ENCODE measurements around the gene RUNX1. TPM values are rescaled to one million over a fixed set of nuclear protein-coding genes. Genes with fewer than 3 reads are reported as not detected.

Gene RUNX1
- total RNA-seq, 1 donor from 2014 or later: 18.7 TPM

- no peak overlapping the region for H3K27ac Mint-ChIP-seq (ENCODE audit: unreplicated experiment)
- H3K4me3 Mint-ChIP-seq (ENCODE audit: unreplicated experiment): no peak overlapping the region
- peaks cover 9% of the 10 kb centered on the region for H3K4me1 Mint-ChIP-seq (ENCODE audit: unreplicated experiment)
- no peaks in the 10 kb centered on the region for H3K36me3 Mint-ChIP-seq (ENCODE audit: low read depth, unreplicated experiment)
- H3K27me3 Mint-ChIP-seq (ENCODE audit: unreplicated experiment): peaks cover 9% of the 10 kb centered on the region
- no peak for TF ChIP-seq CTCF (IDR thresholded peaks at IDR 0.05; ENCODE audit: unreplicated experiment)
- DNase-seq (ENCODE audit: low spot score): no peak
- H3K9me3 Mint-ChIP-seq (ENCODE audit: unreplicated experiment): no peaks in the 10 kb centered on the region
Measured at GRCh38 chr21:35032474-35033263, 16.4 kb downstream of the RUNX1 start.

GRCh38 chr21:35028451-35028978 is 20.6 kb downstream of the RUNX1 start:
- Mint-ChIP-seq H3K36me3 (ENCODE audit: low read depth, unreplicated experiment) (no peaks in the 10 kb centered on the region), H3K4me1 (ENCODE audit: unreplicated experiment) (peaks cover 32% of the 10 kb centered on the region), H3K27me3 (ENCODE audit: unreplicated experiment) (peaks cover 12% of the 10 kb centered on the region), H3K9me3 (ENCODE audit: unreplicated experiment) (no peaks in the 10 kb centered on the region), H3K27ac (ENCODE audit: unreplicated experiment) (no peak overlapping the region), H3K4me3 (ENCODE audit: unreplicated experiment) (no peak overlapping the region)
- DNase-seq (ENCODE audit: low spot score): no peak
- TF ChIP-seq CTCF (IDR thresholded peaks at IDR 0.05; ENCODE audit: unreplicated experiment): no peak

- no peak for TF ChIP-seq CTCF (IDR thresholded peaks at IDR 0.05; ENCODE audit: unreplicated experiment)
- H3K4me3 Mint-ChIP-seq (ENCODE audit: unreplicated experiment): no peak overlapping the region
- no peak for DNase-seq (ENCODE audit: low spot score)
- no peaks in the 10 kb centered on the region for H3K9me3 Mint-ChIP-seq (ENCODE audit: unreplicated experiment)
- H3K4me1 Mint-ChIP-seq (ENCODE audit: unreplicated experiment): peaks cover 32% of the 10 kb centered on the region
- peaks cover 8% of the 10 kb centered on the region for H3K27me3 Mint-ChIP-seq (ENCODE audit: unreplicated experiment)
- no peaks in the 10 kb centered on the region for H3K36me3 Mint-ChIP-seq (ENCODE audit: low read depth, unreplicated experiment)
- no peak overlapping the region for H3K27ac Mint-ChIP-seq (ENCODE audit: unreplicated experiment)
Measured at GRCh38 chr21:35027563-35028450, 21.3 kb downstream of the RUNX1 start.

GRCh38 chr21:35026617-35027562 is 22.2 kb downstream of the RUNX1 start:
- H3K27ac Mint-ChIP-seq (ENCODE audit: unreplicated experiment): no peak overlapping the region
- H3K4me1 Mint-ChIP-seq (ENCODE audit: unreplicated experiment): peaks cover 32% of the 10 kb centered on the region
- no peaks in the 10 kb centered on the region for H3K9me3 Mint-ChIP-seq (ENCODE audit: unreplicated experiment)
- TF ChIP-seq CTCF (IDR thresholded peaks at IDR 0.05; ENCODE audit: unreplicated experiment): no peak
- peak overlapping the region; percentile 53 for H3K4me3 Mint-ChIP-seq (ENCODE audit: unreplicated experiment)
- H3K36me3 Mint-ChIP-seq (ENCODE audit: low read depth, unreplicated experiment): no peaks in the 10 kb centered on the region
- peak; percentile 75 for DNase-seq (ENCODE audit: low spot score)
- H3K27me3 Mint-ChIP-seq (ENCODE audit: unreplicated experiment): peaks cover 8% of the 10 kb centered on the region
